Hippocampal formation (tissue), 2 donors: ENCODE data around the gene RIN3.

ENCODE experiments used
- DNase-seq, 2 donors: peaks; one replicate each; lab custom pipeline; 2025; lab: John Stamatoyannopoulos, UW

RIN3 gene

GRCh38 chr14:92578511-92578910 lies 64.9 kb downstream of the RIN3 start:
- DNase-seq, result no peak

DNA sequence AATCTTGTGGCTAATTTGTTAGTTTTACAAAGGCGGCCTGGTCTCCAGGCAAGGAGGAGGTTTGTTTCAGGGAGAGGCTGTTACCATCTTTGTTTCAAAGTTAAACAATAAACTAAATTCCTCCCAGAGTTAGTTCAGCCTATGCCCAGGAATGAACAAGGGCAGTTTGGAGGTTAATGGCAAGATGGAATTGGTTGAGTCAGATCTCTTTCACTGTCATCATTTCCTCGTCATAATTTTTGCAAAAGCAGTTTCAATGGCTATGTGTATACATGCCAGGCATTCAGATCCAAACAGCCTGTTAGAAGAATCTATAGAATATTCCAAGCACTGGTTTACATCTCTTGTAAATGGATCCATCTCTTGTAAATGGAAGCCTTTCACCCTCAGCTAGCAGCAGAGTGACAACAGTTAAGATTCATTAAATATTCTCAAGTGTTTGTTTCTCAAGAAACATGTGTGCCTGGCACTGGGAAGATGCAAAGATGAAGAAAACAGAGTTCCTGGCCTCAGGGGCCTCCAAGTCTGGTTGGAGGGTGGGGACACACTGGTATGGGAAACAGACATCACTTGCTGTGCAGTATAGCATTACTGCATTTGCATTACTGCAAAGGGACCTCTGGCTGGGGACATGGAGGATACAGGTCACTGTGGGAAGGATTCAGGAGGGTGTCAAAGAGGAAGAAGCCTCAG lies 65.8 kb downstream of the RIN3 start:
- DNase-seq, result no peak

DNA sequence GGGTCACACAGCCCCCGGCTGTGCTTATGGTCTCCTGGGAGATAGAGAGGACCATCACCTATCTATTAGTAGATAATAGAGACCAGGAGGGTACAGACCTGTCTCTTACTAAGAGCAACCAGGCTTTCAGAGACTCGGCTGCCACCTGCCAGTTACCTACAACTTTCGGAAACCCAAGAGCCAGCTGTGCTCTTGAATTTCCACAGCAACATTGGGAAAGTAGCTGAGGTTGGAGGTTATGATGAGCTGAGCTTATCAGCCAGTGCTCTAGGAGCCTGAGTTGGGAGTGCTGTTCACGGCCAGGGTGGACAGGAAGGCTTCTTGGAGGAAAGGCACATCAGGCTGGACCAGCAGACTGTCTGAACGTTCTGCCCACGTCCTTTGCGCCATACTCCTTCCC lies 67.6 kb downstream of the RIN3 start:
- no peak for DNase-seq

- no peak for DNase-seq
These were observed 68.5 kb downstream of the RIN3 start for GRCh38 chr14:92581966-92582566.

GRCh38 chr14:92582706-92583452 lies 69.3 kb downstream of the RIN3 start:
- no peak for DNase-seq

DNA sequence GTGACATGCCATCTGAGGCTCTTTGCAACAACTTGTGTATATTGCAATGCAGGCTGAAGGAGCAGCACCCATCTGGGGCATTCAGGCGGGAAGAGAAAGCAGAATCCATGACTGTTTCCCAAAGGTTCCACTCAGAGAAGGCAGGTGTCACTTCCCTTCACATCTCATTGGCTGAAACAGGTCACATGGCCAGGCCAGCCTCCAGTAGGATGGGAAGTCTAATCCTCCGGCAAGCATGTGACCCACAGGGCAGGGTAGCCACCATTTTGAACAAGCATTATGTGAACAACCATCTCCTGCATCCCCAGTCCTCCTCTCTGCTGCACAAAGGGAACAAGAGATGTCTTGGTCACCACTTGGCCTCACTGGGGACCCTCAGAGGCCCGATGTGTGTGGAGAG lies 70.6 kb downstream of the RIN3 start:
- no peak for DNase-seq

GRCh38 chr14:92584816-92585215 lies 71.2 kb downstream of the RIN3 start:
- no peak for DNase-seq

GRCh38 chr14:92585981-92586937 lies 72.7 kb downstream of the RIN3 start:
- DNase-seq, result no peak

DNA sequence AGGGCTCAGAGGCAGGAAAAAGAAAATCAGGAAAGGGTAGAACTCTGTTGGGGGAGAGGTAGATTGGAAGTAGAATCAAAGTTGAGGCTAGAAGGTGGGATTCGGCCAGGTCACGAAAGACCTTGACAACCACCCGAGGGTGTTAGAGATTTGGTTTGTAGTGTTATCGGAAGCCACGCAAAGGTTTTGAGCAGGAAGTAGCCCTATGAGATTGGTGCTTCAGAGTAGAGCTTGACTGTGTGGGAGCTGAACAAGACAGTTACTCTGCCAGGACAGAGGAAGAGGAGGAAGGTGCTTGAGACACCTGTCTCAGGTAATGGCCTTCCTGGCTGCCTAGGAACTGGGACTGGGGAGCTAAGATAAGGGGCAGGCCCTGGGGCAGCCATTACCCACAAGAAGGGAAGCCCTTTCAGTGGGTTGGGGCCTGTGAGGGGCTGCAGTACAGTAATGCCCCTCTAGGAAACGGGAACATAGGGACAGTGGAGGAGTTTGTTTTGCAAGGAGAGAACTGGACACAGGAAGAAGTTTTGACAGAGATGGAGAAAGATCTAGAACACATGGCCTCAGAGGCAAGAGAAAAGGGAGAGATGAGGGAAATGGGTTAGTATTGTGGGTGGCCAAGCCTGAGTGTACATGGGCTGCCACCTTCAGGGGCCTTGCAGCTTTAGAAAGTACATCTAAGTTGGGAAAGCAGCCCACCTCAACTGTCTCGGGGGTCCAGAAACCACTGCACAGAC lies 73.5 kb downstream of the RIN3 start:
- DNase-seq, result no peak

- no peak for DNase-seq
These were observed 74.1 kb downstream of the RIN3 start for GRCh38 chr14:92587700-92588085.

DNA sequence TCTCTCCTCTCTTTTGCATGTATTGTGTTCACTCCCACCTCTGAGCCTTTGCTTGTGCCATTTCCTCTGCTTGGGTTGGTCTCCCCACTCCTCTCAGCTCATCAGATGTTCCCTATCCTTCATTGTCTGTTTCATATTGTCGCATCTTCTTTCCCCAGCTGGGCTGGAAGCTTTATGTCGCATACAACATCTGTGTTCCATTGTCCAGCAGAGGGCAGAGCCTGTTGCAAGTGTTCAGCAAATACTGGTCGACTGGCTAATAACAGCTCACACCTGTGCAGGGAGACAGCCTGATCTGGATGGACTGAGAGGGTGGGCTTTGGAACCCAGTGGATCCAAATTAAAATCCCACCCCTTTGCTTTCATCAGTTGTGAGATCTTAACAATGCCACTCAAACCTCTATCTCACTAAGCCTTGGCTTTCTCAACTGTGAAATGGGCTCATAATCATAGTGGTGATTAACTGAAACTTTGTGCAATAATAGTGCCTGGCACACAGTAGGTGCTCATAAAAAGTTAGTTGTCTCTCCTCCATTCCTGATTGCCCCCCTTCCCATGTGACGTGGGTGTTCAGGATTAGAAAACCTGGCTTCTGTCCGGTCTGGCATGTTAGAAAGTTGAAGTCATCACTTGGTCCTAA lies 75.8 kb downstream of the RIN3 start:
- no peak for DNase-seq

DNA sequence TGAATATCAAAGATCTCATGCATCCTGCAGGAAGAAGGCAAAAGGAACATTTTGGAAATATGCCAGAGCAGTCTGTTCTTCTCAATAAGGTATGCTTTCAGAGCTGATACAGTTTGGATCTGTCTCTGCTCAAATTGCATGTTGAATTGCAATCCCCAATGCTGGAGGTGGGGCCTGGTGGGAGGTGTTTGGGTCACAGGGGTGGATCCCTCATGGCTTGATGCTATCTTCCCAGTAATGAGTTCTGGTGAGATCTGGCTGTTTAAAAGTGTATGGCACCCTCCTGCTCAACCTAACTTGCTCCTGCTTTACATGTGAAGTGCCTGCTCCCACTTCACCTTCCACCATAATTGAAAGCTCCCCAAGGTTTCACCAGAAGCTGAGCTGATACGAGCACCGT lies 76.6 kb downstream of the RIN3 start:
- DNase-seq, result no peak

DNA sequence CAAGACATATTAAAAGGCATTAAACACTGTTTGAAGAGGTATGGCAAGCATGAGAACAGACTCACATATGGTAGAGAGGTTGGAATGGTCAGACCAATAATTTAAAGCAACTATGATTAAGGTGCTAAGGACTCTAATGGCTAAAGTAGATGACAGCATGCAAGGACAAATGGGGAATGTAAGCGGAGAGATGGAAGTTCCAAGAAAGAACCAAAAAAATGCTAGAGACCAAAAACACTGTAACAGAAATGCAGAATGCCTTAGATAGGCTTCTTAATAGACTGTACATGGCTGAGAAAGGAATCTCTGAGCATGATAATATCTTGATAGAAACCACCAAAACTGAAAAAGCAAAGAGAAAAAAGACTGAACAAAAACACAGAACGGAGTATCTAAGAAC lies 77.4 kb downstream of the RIN3 start:
- no peak for DNase-seq

- DNase-seq, result no peak
These were observed 77.8 kb downstream of the RIN3 start for GRCh38 chr14:92591346-92591745.

- DNase-seq, result no peak
These were observed 81.7 kb downstream of the RIN3 start for GRCh38 chr14:92595267-92595666.

DNA sequence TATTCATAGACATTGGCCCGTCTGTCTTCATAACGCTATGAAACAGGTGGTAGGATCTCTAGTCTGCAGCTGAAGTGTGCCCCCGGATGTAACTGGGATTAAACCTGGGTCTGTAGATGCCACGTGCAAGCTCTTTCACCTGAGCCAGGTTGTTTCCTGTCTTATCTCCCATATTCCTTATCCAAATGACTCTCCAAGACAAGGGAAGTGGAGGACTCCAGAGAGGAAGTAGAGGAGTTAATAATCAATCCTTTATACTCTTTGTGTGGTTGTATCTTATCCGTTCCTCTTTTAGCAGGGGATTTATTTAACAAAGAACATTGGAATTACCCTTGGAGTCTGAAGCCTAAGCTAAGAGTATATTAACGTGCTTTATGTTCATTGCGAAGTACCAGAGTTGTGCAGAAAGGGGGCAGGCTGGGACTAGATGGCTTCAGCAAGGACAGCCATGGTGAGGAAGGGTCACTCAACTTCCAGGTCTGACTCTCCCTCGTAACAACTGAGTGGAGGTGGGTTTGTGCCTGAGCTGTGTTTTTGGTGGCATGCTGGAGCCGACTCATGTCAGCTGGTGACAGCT lies 82.8 kb downstream of the RIN3 start:
- no peak for DNase-seq

GRCh38 chr14:92597906-92598905 lies 84.6 kb downstream of the RIN3 start:
- no peak for DNase-seq

GRCh38 chr14:92599811-92600210 lies 86.2 kb downstream of the RIN3 start:
- no peak for DNase-seq

DNA sequence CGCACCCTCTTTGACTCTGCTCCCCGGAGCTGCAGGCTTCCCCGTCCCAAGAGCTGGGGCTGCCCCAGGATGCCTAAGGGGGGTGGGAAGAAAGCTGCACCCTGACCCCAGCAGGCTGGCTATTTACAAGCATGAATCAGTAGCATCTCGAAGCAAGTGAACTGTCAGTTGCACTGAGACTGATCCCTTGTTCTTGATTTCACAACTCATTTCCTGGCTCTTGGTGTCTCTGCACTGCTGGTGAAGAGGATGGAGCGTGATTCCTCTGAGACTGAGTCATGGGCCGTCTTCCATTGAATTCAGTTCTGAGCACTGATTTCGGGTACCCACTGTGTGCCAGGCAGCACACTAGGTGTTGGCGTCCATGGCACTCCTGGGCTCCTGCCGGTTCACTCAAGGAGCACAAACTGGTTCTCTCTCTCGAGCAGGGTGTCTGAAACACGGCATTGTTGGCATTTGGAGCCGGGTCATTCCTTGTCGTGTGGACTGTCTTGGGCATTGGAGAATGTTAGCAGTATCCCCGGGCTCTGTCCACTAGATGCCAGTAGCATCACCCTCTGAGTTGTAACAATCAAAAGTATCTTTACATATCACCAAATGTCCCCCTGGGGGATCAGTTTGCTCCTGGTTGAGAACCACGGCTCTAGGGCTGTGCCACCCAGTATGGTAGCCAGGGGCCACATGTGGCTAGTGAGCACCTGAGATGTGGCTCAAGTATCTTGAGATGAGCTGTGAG lies 86.9 kb downstream of the RIN3 start:
- DNase-seq, result no peak
